ENCODE measurements around the gene SF3B3. TPM values are rescaled to one million over a fixed set of nuclear protein-coding genes. Genes with fewer than 3 reads are reported as not detected.

Gene SF3B3
- total RNA-seq, 2 donors from 2014 or later, result 82.1 to 95.1 TPM

DNA sequence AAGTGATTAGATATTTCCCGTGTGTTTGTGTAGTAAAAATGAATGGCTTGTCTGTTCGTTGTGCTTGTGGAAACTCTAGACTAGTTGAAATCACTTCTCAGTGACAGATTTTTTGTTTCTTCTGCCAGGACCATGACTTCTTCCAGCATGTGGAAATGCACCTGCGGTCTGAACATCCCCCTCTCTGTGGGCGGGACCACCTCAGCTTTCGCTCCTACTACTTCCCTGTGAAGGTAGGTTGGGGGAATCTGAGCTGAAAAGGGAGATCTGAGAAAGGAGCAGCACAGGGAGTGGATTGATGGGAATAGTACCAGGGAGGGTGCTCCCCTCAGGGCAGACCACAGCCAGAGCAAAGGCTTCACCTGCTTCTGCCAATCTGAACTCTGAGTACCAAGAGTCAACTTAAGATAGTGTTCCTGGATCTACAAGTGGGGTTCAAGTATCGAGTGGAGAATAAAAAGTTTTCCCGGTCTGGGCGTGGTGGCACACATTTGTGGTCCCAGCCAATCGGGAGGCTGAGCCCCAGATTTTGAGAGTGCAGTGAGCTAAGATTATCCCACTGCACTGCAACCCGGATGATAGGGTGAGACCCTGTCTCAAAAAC lies 47.5 kb downstream of the SF3B3 start:
- H3K4me3 ChIP-seq, result no peak overlapping the region
- peaks cover 68% of the 10 kb centered on the region for H3K36me3 ChIP-seq
- H3K27ac ChIP-seq, result no peak overlapping the region
- DNase-seq (ENCODE audit: low spot score), result no peak
- TF ChIP-seq, protein P1, sequence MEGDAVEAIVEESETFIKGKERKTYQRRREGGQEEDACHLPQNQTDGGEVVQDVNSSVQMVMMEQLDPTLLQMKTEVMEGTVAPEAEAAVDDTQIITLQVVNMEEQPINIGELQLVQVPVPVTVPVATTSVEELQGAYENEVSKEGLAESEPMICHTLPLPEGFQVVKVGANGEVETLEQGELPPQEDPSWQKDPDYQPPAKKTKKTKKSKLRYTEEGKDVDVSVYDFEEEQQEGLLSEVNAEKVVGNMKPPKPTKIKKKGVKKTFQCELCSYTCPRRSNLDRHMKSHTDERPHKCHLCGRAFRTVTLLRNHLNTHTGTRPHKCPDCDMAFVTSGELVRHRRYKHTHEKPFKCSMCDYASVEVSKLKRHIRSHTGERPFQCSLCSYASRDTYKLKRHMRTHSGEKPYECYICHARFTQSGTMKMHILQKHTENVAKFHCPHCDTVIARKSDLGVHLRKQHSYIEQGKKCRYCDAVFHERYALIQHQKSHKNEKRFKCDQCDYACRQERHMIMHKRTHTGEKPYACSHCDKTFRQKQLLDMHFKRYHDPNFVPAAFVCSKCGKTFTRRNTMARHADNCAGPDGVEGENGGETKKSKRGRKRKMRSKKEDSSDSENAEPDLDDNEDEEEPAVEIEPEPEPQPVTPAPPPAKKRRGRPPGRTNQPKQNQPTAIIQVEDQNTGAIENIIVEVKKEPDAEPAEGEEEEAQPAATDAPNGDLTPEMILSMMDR (IDR thresholded peaks at IDR 0.05), result no peak
- H3K27me3 ChIP-seq, result no peaks in the 10 kb centered on the region
- peaks cover 0 to 34% of the 10 kb centered on the region in 2 donors for H3K4me1 ChIP-seq
- H3K9me3 ChIP-seq, result no peaks in the 10 kb centered on the region

DNA sequence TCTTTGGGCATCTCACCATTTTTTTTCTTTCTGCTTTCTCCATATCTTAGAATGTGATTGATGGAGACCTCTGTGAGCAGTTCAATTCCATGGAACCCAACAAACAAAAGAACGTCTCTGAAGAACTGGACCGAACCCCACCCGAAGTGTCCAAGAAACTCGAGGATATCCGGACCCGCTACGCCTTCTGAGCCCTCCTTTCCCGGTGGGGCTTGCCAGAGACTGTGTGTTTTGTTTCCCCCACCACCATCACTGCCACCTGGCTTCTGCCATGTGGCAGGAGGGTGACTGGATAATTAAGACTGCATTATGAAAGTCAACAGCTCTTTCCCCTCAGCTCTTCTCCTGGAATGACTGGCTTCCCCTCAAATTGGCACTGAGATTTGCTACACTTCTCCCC lies 48.0 kb downstream of the SF3B3 start:
- Histone ChIP-seq H3K4me1 (peaks cover 0 to 40% of the 10 kb centered on the region in 2 donors), H3K27ac (peak overlapping the region in 1 of 2 donors; percentile 53), H3K9me3 (no peaks in the 10 kb centered on the region), H3K27me3 (no peaks in the 10 kb centered on the region), H3K4me3 (no peak overlapping the region), H3K36me3 (peaks cover 62% of the 10 kb centered on the region)
- DNase-seq (ENCODE audit: low spot score), result no peak
- TF ChIP-seq, protein P1 (IDR thresholded peaks at IDR 0.05), result no peak

DNA sequence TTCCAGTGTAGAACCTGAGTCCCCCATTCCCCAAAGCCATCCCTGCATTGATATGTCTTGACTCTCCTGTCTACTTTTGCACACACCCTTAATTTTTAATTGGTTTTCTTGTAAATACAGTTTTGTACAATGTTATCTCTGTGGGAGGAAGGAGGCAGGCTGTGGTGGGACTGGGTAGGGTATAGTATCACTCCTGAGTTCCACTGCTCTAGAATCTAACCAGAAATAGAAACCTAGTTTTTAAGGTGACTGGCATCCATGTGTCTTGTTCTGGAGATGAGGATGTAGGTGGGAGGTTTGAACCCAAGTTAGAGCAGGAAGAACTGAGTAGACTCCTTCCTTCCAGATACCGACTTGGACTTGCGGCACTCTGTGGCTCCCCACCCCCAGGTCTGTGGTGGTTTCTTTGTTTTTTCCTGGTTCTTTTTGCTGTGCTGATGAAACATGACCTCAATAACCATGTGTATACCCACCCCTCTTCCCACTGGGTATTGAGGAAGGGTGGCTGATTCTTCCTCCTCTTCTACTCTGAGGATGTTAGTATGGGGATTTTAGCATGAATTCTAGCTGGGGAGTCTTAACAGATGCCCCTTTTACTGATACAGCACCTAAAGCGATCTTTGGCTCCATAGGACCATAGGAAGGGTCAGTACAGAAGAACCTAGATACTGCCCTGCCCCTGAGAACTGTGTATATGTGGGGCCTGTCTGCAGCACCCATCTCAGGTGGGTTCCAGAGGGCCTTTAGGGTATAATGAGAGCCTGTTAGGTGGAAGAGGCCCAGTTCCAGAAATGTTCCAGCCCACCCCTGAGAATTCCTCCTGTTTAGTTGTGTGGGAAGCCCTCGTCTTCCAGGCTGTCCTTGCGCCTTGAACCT lies 48.7 kb downstream of the SF3B3 start:
- no peak for DNase-seq (ENCODE audit: low spot score)
- no peaks in the 10 kb centered on the region for H3K27me3 ChIP-seq
- peaks cover 0 to 46% of the 10 kb centered on the region in 2 donors for H3K4me1 ChIP-seq
- no peaks in the 10 kb centered on the region for H3K9me3 ChIP-seq
- TF ChIP-seq, protein P1 (IDR thresholded peaks at IDR 0.05), result no peak
- H3K36me3 ChIP-seq, result peaks cover 55% of the 10 kb centered on the region
- no peak overlapping the region for H3K4me3 ChIP-seq
- peak overlapping the region; percentile 14 to 53 for H3K27ac ChIP-seq

DNA sequence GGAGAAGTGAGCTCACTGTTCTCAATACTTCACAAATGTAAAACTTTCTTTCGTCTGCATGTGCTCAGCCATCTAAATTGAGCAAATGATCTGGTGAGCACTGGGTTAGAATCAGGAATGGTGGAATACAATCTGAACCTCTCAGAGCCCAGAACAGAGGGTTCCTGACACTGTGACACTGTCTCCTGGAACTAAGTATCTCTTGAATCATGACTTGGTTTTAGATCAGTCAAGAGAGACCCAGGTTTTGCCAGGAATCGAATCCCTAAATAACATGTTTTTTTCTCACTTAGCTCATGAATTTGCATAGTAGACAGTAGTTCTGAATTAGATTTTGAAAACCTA lies 49.3 kb downstream of the SF3B3 start:
- Histone ChIP-seq H3K4me3 (no peak overlapping the region), H3K27me3 (no peaks in the 10 kb centered on the region), H3K27ac (peak overlapping the region; percentile 14 to 53), H3K36me3 (peaks cover 49% of the 10 kb centered on the region), H3K9me3 (no peaks in the 10 kb centered on the region), H3K4me1 (peaks cover 0 to 49% of the 10 kb centered on the region in 2 donors)
- no peak for DNase-seq (ENCODE audit: low spot score)
- TF ChIP-seq, protein P1 (IDR thresholded peaks at IDR 0.05), result no peak

DNA sequence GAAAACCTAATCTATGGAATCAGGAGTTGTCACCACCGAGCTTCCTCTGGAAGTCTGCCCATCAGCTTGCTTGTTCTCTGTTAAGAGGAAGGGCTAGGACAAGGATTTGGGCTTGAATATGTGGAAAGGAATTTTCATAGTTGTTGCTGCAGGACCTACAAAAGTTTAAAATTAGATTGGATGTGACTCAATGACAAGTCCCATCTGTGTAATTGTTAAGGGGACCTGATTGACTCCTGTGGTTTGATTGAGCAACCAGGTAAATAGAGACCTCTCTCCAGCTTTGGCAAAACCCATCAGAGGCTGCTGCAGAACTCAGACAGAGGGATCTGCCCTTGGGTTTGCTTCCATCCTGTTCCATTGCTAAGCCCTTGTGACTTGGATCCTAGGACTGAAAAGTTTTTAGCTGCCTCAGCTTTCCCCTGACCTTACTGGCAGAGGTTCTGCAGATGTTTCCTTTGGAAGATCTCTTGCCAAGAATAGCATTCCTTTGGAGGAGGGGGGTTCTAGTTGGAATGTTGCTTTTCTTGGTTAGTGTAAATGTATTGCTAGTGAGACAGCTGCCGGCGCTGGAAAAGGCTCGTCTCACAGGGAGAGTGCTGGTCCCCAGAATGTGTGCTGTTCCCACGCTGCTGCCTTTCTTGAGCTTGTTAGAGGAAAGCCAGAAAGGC lies 50.0 kb downstream of the SF3B3 start:
- Histone ChIP-seq H3K4me3 (no peak overlapping the region), H3K27me3 (no peaks in the 10 kb centered on the region), H3K4me1 (peaks cover 0 to 49% of the 10 kb centered on the region in 2 donors), H3K27ac (peak overlapping the region; percentile 14 to 40), H3K36me3 (peaks cover 42% of the 10 kb centered on the region), H3K9me3 (no peaks in the 10 kb centered on the region)
- no peak for DNase-seq (ENCODE audit: low spot score)
- TF ChIP-seq, protein P1 (IDR thresholded peaks at IDR 0.05), result no peak
